ENCODE results near the gene GCK.

DNA sequence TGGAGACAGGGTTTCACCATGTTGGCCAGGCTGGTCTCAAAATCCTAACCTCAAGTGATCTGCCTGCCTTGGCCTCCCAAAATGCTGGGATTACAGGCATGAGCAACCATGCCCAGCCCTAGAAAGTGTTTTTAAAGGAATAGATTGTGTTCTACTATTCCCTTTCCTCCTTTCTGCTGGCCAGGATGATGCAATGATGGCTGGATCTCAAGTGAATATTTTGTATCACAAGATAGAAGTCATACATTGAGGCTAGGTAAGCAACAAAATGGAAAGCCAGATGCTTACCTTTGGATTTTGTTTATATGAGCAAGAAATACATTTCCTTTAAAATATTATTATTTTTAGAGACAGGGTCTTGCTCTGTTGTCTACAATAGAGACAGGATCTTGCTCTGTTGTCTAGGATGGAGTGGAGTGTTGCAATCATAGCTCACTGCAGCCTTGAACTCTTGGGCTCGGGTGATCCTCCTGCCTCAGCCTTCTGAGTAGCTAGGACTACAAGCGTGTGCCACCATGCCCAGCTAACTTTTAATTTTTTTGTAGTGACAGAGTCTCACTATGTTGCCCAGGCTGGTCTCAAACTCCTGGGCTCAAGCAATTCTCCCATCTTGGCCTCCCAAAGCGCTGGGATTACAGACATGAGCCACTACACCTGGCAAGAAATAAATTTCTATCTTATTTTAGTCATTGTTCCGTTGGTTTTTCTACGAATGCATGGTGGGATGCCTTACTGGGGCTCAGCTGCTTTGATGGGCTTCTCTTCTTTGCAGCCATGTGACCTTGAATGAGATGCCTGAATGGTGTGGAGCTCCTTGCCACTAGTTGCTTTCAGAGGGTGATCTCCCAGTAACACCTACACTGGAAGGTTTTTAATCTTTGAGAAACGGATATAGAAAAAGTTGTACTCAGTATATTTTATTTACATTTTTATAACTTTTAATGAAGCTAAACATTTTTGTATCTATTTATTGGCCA lies 90.9 kb downstream of the GCK start:
- TF ChIP-seq, protein P1, sequence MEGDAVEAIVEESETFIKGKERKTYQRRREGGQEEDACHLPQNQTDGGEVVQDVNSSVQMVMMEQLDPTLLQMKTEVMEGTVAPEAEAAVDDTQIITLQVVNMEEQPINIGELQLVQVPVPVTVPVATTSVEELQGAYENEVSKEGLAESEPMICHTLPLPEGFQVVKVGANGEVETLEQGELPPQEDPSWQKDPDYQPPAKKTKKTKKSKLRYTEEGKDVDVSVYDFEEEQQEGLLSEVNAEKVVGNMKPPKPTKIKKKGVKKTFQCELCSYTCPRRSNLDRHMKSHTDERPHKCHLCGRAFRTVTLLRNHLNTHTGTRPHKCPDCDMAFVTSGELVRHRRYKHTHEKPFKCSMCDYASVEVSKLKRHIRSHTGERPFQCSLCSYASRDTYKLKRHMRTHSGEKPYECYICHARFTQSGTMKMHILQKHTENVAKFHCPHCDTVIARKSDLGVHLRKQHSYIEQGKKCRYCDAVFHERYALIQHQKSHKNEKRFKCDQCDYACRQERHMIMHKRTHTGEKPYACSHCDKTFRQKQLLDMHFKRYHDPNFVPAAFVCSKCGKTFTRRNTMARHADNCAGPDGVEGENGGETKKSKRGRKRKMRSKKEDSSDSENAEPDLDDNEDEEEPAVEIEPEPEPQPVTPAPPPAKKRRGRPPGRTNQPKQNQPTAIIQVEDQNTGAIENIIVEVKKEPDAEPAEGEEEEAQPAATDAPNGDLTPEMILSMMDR (conservative IDR thresholded peaks at IDR 0.05; ENCODE audit: low read depth, low read length) = no peak
- TF ChIP-seq EZH2 (IDR thresholded peaks at IDR 0.05; ENCODE audit: borderline replicate concordance, low read depth, low read length, poor library complexity, severe bottlenecking) = no peak
